GM10266 (cell line): Measurements from ENCODE around the gene DNAJC28.
"Not testable (repeated sequence)": the region's sequence is repeated elsewhere in the genome, so short reads cannot be mapped to it uniquely, and the experiment has no call there.

Source experiments
- DNase-seq: peaks from one replicate; pipeline ENCODE4 v3.0.0; 2012; ENCODE audit errors: extremely low spot score
- TF ChIP-seq, protein P1 (sequence below): IDR thresholded peaks from 2 replicates; pipeline ENCODE4 v1.5.1; 2012; ENCODE audit warnings: mild to moderate bottlenecking, low read depth; ENCODE audit not compliant: control insufficient read depth, insufficient read depth; ENCODE audit errors: missing control alignments

Gene DNAJC28

DNA sequence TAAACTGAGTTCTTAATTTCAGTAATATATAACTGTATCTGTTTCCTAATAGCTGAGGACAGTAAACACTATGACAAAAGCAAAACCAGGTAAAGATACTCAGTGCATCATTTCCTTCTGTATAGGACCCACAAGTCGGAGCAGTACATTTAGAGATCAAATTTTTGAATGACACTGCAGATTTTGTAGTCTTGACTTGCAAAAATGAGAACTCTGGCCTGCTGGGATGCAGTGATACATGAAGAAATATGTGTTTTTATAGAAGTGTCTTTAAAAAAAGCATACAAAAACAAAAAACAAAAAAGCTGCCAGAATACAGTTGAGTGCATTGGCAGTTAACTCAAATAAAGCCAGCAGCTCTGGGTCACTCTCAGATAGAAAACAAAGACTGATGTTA lies 31.4 kb upstream of the DNAJC28 start:
- TF ChIP-seq, protein P1, sequence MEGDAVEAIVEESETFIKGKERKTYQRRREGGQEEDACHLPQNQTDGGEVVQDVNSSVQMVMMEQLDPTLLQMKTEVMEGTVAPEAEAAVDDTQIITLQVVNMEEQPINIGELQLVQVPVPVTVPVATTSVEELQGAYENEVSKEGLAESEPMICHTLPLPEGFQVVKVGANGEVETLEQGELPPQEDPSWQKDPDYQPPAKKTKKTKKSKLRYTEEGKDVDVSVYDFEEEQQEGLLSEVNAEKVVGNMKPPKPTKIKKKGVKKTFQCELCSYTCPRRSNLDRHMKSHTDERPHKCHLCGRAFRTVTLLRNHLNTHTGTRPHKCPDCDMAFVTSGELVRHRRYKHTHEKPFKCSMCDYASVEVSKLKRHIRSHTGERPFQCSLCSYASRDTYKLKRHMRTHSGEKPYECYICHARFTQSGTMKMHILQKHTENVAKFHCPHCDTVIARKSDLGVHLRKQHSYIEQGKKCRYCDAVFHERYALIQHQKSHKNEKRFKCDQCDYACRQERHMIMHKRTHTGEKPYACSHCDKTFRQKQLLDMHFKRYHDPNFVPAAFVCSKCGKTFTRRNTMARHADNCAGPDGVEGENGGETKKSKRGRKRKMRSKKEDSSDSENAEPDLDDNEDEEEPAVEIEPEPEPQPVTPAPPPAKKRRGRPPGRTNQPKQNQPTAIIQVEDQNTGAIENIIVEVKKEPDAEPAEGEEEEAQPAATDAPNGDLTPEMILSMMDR = no peak
- DNase-seq = no peak

DNA sequence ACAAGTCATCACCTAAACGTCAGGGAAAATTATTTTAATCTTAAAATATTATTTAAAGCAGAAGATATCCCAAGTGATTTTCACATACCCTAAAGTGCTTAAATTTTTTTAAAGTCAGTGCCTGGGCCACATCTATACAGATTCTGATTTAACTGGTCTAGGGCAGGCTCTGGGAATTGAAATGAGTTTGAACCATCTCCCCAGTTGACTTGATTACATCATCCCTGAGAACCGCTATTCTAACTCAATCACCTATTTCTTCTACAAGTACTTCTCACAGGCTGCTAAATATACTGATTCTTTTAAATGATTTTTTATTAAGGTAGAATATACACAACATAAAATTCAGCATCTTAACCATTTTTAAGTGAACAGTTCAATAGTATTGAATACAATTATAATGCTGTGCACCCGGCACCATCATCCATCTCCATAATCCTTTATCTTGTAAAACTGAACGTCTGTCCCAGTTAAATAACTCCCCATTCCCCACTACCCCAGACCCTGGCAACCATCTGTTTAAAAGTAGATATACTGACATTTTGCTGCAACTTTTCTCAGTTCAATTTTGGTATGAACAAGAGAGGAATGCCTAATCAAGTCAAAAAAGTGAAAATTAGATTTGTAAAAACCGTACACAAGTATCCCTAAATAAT lies 30.9 kb upstream of the DNAJC28 start:
- no peak for DNase-seq
- TF ChIP-seq, protein P1 = no peak

DNA sequence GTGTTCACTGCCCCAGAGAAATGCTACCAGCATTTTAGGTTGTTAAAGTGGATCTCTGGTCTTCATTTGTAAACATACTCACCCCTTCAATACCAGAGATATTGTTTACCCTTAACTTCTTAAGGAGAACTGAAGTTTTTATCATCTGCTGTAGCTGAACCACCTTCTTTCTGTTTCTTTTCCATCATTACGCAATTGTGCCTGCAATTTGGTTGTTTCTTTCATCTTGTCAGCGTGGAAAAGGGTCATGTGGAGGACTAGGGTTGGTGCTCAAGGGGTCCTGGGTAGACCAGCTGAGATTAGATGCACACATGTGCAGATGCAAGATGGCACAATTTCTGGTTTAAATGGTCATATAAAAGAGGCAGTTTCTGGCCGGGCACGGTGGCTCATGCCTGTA lies 27.4 kb upstream of the DNAJC28 start:
- DNase-seq = no peak
- TF ChIP-seq, protein P1 = no peak

DNA sequence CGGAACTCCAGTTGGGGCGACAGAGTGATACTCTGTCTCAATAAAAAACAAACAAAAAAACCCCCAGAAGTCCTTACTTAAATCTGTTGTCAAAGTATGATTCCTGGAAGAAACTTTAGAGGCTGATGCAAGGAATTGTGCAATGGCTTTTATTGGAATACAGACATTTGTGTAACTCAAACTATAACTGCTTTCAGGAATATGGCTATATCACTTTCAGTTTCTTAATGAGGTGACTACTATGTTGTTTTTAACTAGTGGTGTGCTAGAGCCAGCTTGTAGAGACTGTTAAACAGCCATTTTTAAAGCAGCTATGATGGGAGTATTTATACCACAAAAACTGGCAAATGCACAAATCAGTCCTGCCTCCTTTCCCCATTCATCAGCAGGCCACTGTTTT lies 22.7 kb upstream of the DNAJC28 start:
- no peak for DNase-seq
- TF ChIP-seq, protein P1 = no peak

DNA sequence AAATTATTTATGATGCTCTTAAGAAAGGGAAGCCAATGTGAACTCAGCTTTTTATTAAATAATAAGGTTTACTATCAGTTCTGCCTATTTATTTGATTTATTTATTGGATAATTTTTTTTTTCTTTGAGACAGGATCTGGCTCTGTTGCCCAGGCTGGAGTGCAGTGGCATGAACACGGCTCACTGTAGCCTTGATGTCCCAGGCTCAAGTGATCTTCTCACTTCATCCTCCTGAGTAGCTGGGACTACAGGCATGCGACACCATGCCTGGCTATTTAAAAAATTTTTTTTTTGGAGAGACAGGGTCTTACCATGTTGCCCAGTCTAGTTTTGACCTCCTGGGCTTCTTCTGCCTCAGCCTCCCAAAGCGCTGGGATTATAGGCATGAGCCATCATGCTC lies 21.0 kb upstream of the DNAJC28 start:
- DNase-seq = no peak
- TF ChIP-seq, protein P1 = no peak

DNA sequence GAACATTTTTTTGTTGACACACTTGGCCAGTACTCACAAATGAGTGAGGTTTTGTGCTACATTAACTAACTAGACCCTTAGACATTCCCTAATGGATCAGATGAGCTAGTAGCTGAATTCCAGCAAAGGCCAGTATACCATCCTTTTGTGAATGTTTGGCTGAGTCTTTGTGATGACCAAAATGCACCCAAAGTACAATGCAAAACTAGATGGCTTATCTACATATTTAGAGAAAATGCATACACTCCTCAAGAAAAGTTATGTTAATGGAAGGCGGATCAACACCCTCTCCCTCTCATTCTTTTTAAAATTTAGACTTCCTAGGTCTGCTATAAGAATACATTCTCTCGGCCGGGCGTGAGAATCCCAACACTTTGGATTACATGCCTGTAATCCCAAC lies 20.1 kb upstream of the DNAJC28 start:
- TF ChIP-seq, protein P1 = no peak
- DNase-seq = no peak

DNA sequence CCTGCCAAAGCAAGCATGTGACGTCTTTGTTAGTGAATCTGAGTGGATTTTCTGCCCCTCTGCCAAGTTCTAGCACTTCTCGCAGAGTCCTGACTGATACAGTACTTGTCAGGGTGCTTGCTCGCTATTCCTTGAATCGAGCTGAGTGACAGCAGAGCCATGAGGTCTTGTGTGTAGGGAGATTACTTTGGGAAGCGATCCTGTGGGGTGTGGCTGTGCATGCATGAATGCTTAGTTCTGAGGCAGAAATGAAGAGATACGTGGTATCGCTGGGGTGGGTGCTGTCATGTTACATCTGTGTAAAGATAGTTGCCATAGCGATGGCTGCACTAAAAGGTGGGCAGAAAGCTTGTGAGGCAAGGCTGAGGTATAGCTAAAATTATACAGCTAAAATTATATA lies 19.3 kb upstream of the DNAJC28 start:
- TF ChIP-seq, protein P1 = no peak
- no peak for DNase-seq

DNA sequence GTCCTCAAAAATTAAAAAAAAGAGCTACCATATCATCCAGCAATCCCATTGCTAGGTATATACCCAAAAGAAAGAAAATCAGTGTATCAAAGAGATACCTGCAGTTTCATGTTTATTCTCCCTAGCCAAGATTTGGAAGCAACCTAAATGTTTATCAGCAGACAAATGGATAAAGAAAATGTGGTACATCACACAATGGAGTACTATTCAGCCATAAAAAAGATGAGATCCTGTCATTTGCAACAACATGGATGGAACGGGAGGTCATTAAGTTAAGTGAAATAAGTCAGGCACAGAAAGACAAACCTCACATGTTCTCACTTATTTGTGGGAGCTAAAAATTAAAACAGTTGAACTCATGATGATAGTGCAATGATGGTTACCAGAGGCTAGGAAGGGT lies 15.5 kb upstream of the DNAJC28 start:
- not testable (repeated sequence) for DNase-seq
